Kidney epithelial cell (primary cell): ENCODE data around the gene LRP3. TPM values are rescaled to one million over a fixed set of nuclear protein-coding genes. Genes with fewer than 3 reads are reported as not detected.

Experiments
- DNase-seq: peaks from one replicate; pipeline ENCODE4 v3.0.0-alpha.2; 2010; ENCODE audit warnings: low read depth
- H3K27me3 ChIP-seq: 2 replicates; pipeline ENCODE4 v1.6.0; 2011; ENCODE audit warnings: low read length; ENCODE audit not compliant: control insufficient read depth, insufficient read depth
- H3K36me3 ChIP-seq: 2 replicates; pipeline ENCODE4 v1.5.1; 2011; ENCODE audit warnings: low read length; ENCODE audit not compliant: control insufficient read depth, insufficient read depth
- H3K4me3 ChIP-seq: 2 replicates; pipeline ENCODE4 v1.5.1; 2011; ENCODE audit warnings: low read depth, mild to moderate bottlenecking, control low read depth, low read length
- CTCF ChIP-seq: IDR thresholded peaks from 2 replicates; pipeline ENCODE4 v1.5.1; 2011; ENCODE audit warnings: mild to moderate bottlenecking, moderate library complexity, low read length, control low read depth, inconsistent platforms; ENCODE audit not compliant: insufficient read depth, poor library complexity, severe bottlenecking
- total RNA-seq: library from RNA; depleted of rRNA; stranded (reverse); fragments of >200 nt; gene quantifications from 2 replicates; pipeline ENCODE4 v1.2.3, GENCODE V29; 2015

The LRP3 gene
- total RNA-seq, 1 donor from 2014 or later, result 42.8 TPM

GRCh38 chr19:33202546-33203507, 8.7 kb downstream of the LRP3 start:
- TF ChIP-seq CTCF, result no peak
- H3K4me3 ChIP-seq, result no peak overlapping the region

DNA sequence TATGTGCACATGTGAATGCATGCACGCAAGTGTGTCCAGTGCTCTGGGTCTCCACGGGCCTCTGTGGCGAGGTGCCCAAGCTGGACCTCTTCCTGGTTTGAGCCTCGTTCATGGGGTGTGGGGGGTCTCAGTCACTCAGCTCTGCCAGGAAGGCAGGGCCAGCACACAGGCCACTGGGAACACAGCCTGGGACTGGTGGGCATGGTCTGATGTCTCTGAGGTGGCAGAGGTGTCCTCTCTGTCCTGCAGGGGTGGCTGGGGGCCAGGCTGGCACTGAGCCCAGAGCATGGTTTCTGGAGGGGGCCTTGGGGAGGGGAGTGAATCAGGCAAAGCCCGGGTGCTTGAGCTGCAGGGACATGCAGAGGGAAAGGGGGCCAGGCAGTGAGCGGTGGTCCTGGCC, 9.4 kb downstream of the LRP3 start:
- TF ChIP-seq CTCF, result no peak
- H3K36me3 ChIP-seq, result no peaks in the 10 kb centered on the region
- no peak for DNase-seq
- no peaks in the 10 kb centered on the region for H3K27me3 ChIP-seq
- no peak overlapping the region for H3K4me3 ChIP-seq

More at GRCh38 chr19:33202546-33203507, 8.7 kb downstream of the LRP3 start:
- Histone ChIP-seq H3K27me3 (no peaks in the 10 kb centered on the region), H3K36me3 (no peaks in the 10 kb centered on the region)
- no peak for DNase-seq

- no peak for DNase-seq
- no peak overlapping the region for H3K4me3 ChIP-seq
- H3K27me3 ChIP-seq, result no peaks in the 10 kb centered on the region
- no peak for TF ChIP-seq CTCF
- no peaks in the 10 kb centered on the region for H3K36me3 ChIP-seq
These were observed 10.2 kb downstream of the LRP3 start for GRCh38 chr19:33204136-33204973.

DNA sequence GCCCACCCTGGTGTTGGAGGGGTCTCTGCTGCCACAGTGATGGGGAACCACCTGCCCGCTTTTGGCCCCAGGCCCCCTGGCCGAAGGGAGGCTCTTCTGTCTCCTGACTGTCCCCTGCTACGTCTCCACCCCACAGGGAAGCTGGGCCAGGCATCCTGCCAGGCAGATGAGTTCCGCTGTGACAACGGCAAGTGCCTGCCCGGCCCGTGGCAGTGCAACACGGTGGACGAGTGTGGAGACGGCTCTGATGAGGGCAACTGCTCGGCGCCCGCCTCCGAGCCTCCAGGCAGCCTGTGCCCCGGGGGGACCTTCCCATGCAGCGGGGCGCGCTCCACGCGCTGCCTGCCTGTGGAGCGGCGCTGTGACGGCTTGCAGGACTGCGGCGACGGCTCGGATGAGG, 11.0 kb downstream of the LRP3 start:
- TF ChIP-seq CTCF, result no peak
- DNase-seq, result no peak
- H3K36me3 ChIP-seq, result no peaks in the 10 kb centered on the region
- no peak overlapping the region for H3K4me3 ChIP-seq
- no peaks in the 10 kb centered on the region for H3K27me3 ChIP-seq

DNA sequence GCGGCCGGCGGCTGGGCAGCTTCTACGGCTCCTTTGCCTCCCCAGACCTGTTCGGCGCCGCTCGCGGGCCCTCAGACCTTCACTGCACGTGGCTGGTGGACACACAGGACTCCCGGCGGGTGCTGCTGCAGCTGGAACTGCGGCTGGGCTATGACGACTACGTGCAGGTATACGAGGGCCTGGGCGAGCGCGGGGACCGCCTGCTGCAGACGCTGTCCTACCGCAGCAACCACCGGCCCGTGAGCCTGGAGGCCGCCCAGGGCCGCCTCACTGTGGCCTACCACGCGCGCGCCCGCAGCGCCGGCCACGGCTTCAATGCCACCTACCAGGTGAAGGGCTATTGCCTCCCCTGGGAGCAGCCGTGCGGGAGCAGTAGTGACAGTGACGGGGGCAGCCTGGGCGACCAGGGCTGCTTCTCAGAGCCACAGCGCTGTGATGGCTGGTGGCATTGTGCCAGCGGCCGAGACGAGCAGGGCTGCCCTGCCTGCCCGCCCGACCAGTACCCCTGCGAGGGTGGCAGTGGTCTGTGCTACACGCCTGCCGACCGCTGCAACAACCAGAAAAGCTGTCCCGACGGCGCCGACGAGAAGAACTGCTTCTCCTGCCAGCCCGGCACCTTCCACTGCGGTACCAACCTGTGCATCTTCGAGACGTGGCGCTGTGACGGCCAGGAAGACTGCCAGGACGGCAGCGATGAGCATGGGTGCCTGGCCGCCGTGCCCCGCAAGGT, 11.6 kb downstream of the LRP3 start:
- no peak for TF ChIP-seq CTCF
- Histone ChIP-seq H3K27me3 (no peaks in the 10 kb centered on the region), H3K4me3 (no peak overlapping the region), H3K36me3 (no peaks in the 10 kb centered on the region)
- DNase-seq, result no peak
